GM18508 (cell line): Measurements from ENCODE around the gene TIMD4.
"Not testable (repeated sequence)": the region's sequence is repeated elsewhere in the genome, so short reads cannot be mapped to it uniquely, and the experiment has no call there.

Experiments used
- ATAC-seq: cut with Tn5 transposase; IDR thresholded peaks from one replicate; pipeline ENCODE4 v1.9.1; 2021; ENCODE audit warnings: moderate number of reproducible peaks; ENCODE audit not compliant: insufficient read depth, unreplicated experiment

Gene TIMD4

DNA sequence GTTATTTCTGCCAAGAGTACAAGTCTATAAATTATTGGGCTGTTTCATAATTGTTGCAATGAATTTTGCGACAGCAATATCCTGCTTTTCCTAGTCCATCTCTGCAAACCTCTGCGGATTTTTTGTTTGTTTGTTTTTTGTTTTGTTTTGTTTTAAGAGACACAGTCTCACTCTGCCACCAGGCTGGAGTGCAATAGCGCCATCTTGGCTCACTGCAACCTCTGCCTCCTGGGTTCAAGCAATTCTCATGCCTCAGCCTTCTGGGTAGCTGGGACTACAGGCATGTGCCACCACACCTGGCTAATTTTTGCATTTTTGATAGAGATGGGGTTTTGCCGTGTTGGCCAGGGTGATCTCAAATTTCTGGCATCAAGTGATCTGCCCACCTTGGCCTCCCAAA, 37.3 kb downstream of the TIMD4 start:
- ATAC-seq = not testable (repeated sequence)

DNA sequence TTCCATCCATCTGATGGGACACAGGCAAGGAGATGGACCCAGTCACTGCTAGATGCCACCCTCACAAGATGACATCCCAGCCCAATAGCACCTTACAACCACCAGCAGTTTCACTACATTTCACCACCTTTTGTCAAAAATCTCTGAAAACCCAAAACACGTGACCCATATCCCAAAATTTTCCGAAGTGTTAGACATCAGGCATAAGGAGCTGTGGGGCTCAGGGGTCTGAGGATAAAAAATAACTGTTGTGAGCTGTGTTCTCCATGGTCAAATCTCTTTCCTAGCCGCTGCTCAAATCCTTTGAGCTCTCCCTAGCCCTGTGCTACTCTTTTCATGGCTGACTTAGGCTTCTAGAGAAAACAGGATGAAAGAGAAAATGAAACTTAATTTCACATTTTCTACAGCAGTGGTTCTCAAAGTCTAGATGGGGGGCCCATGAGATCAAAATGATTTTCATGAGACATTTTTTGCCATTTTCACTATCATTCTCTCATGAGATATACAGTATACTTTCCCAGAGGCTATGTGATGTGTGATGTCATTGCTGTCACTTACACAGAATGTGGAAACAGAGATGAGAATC, 40.7 kb downstream of the TIMD4 start:
- ATAC-seq = peak; percentile 30

DNA sequence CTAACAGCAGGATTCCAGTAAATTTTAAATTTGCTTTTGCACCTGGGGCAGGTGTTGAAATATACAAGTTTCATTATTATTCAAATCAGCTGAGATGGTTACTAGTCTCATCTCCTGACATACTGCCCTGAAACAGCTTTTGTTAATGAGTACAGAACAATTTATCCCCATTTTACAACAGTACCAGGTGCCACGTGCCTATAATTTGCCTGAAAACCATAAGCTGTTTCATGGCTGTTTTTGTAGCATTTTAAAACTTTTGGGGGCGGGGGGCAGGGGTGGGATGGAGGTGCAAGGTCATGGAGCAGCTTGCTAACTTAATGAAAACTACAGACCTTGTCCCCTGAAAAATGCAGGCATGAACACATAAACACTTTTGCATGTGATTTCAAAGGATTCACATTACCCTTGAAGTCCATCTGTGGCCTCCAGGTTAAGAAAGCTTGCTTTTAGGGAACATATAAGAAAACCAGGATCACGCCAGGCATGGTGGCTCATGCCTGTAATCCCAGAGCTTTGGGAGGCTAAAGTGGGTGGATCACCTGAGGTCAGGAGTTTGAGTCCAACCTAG, 42.1 kb downstream of the TIMD4 start:
- peak; percentile 44 for ATAC-seq

DNA sequence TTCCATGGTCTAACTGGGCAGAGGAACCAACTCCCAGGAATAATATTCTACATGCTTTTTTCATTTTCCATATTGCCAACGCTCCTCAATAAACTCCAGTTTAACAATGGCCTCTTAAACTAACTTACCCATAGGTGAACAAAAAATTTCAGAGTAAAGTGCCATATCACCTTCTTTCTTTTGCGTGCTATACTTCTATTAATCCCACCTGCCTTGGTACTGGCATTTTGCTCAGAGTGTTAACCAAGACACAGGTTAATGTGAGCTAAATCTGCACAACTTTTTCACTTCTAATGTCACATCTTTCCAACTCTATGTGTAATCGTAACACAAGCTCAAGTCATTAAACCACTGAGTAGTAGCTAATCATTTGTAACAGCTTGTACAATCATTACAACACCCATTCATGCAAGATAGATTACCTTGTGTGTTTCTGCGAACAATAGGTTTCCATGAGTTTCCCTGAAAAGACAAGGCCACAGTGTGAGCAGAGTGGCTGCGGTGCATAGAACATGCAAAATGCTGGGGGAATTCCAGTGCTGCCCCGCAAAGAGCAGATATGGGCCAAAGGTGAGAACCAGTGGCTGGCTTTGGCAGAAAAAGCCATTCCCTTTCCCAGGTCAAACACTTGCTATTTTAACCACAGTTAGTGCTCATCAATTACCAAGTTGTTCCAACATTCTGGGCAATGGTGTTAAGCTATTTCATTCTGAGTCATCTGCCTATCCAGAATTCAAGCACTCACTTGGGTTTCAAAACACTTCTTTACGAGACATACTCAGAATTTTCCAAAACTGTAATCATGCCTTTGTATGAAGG, 42.8 kb downstream of the TIMD4 start:
- peak; percentile 58 for ATAC-seq

DNA sequence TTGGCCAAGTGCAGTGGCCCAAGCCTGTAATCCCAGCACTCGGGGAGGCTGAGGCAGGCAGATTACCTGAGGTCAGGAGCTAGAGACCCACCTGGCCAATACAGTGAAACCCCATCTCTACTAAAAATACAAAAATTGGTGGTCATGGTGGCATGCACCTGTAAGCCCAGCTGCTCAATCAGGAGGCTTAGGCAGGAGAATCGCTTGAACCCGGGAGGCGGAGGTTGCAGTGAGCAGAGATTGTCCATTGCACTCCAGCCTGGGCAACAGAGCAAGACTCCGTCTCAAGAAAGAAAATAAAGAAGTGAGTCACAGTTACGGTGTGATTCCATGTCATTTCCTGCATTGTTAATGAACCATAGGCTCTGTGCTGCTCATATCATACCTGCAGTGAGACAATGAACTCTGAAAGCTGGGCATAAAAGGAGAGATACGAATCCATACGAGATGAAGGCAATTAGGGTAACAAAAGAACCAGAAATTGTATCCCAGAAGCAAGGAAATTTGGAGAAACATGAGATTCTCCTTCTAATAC, 44.6 kb downstream of the TIMD4 start:
- ATAC-seq = no peak

DNA sequence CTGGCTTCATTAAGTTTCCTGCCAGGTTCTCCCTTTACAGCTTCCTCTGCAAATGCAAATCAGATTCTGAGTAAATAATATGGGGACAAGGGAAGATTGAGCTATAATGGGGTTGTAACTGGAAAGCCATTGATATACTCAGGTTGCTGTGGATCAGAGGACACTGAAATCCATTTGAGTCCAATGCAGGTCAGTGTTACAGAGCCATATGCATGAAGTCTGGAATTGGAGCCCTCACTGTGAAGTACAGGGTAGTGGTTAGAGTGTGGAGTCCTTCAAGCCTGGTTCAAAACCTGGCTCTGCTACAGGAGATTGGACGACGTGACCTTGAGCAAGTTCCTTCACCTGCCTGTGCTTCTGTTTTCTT, 48.7 kb downstream of the TIMD4 start:
- no peak for ATAC-seq

DNA sequence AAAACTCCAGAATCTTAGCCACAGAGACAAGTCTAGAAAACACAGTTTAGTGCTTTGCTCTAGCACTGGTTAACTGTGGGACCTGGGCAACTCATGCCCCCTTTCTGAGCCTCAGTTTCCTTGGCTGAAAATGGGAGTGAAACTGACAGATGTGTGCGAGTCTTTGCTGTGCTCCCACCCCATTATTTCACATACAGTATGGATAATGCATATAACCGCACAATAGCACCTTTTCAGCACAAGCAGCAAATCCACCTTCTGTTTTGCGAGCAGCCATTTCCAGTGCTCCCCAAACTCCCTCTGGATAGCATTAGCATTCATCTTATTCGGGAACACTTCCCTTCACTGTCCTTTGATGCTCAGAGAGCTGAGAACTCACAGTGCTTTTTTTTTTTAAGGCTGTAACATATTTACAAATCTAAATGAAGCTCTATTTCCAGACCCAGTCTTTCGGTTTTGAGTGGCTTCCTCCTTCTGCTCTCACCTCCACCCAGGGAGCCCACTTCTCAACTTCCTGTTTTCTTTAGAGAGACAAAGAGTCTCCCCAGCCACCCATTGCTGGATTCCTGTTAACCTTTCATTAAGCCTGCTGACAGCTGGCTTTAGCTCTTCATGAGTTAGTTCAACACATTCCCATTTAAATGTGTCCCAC, 49.2 kb downstream of the TIMD4 start:
- ATAC-seq = peak; percentile 78

DNA sequence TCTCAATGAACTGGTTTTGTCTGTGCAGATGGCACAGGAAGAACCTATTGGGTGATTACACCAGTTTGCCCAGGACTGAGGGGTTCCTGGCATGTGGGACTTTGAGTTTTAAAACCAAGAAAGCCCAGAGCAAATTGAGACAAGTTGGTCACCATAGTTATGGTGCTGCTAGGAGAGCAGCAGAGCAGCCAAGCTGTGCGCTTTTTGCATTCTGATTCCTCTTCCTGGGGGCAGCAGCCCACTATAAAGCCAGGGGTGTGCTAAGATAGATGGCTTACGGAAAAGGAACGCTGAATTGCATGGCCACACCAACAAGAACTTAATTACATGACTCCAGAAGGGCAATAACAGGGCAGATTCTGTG, 49.7 kb downstream of the TIMD4 start:
- ATAC-seq = no peak

DNA sequence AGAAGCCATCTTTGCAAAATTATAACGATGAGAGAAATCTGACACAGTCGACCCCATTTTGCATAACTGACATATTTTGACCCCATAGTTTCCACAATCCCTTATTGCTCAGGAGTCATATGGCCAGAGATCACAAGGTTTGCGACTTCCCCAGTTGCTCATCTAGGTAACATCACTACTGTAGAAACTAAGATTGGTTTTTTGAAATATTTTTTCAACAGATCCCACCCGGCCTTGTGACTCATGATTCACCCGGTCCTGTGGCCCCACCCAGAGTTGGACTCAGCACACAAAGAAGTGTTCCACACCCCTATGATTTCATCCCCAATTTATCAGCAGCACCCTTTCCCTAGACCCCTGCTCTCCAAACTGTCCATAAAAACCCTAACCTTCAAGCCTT, 50.2 kb downstream of the TIMD4 start:
- no peak for ATAC-seq

DNA sequence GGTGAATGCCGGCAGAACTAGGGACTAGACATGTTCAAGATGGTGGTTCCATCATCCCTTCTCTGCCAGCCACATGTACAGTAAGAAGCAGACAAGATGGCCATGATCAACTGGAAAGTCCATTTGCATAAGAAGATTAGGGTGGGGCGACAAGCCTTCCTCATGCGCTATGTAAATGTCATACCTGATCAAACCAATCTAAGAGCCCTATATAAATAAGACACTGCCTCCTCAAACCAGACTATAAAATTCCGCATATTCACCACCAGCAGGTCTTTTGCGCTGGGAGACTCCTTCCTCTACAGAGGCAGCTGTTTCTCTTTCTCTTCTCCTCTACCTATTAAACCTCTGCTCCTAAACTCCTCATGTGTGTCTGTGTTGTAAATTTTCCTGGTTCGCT, 53.8 kb downstream of the TIMD4 start:
- ATAC-seq = no peak

DNA sequence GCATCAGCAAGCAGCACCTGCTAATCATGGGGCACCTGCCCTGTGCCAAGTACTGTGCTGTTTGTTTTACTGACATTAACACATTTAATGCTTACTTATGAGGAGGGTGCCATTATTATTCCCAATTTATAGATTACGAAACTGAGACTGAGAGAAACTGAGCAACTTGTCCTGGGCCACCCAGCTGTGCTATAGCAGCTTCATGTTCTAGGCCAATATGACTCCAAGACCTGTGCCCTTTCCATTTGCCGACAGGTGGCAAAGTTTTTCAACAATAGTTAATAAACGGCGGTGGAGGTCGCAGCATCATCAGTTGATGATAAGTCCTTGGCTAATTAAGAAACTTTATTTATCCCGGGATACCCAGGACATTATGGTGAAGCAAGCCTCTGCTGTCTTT, 55.4 kb downstream of the TIMD4 start:
- ATAC-seq = no peak

DNA sequence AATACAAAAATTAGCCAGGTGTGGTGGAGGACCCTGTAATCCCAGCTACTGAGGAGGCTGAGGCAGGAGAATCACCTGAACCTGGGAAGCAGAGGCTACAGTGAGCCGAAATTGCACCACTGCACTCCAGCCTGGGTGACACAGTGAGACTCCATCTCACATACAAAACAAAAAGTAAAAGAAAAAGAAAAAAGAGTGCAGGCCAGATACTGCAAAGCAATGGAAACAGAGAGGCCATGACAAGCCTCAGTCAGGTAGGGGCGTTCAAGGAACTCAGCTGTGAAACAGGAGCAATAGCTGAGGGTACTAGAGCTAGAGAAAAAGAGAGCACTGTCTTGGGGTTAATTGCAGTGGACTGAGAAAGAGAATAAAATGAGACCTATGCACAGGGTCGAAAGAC, 56.2 kb downstream of the TIMD4 start:
- no peak for ATAC-seq

DNA sequence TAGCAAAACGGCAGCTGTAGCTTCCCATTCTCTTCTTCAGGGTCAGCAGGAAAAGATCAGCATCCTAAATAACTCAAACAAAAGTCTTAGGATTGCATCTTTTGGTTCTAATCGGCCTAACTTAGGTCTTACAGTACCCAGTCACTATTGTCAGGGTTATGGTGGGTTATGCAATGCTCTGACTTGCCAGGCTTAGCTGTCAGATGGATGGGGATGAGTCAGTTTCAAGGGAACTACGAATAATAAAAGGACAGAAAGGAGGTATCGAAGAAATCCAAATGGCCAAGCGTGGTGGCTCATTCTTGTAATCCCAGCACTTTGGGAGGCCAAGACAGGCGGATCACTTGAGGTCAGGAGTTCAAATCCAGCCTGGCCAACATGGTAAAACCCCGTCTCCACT, 66.5 kb downstream of the TIMD4 start:
- no peak for ATAC-seq

DNA sequence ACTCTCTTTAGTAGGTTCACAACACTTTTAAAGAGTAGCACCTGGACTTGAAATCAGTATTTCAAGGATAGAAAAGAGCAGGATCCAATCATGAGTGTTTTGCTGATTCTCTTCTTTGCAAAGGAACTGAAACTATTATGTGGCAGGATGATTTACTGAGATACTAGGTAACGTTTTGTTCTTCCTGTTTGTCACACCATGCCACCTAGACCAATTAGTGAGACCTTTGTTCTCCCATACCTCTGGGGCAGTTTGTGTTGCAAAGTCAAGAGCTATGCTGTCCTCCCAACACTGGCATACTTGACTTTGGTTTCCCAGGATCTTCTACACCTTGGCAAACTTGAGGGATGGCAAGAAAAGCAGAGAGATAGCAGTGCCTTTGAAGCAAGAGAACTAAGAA, 69.5 kb downstream of the TIMD4 start:
- ATAC-seq = peak; percentile 63

DNA sequence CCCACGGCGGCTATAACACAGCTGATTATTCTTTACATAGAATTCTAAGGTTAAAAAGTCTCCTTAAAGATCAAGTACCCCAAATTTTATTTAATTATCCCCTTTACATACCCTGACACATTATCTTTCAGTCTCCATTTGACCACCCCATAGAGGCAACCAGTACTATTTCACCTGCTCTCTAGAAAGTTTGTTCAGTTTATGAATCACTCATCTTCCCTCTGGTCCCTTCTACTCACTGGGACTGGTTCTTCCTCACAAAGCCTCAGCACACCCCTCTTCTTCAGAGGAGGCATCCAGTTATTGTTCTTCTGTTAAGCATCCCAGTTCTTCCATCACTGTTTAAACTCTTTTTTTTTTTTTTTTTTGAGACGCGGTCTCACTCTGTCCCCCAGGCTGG, 70.2 kb downstream of the TIMD4 start:
- no peak for ATAC-seq

DNA sequence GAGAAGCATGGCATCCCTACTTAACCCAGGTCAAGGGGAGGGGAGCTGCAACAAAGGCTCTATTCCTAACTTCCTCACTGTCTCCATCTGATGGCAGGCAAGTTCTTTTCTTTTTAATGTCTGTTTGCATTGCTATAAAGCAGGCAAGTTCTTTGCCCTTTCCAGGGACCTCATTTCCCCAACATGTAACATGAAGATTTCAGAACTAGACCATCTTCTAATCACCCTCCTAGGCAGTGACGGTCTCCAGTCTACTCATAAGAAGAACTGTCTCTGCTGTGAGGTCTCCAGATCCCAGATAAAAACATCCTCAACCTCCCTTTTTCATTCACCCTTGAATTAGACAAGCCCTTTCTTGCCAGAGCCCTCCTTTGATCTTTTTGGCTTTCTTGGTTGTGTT, 70.8 kb downstream of the TIMD4 start:
- no peak for ATAC-seq

DNA sequence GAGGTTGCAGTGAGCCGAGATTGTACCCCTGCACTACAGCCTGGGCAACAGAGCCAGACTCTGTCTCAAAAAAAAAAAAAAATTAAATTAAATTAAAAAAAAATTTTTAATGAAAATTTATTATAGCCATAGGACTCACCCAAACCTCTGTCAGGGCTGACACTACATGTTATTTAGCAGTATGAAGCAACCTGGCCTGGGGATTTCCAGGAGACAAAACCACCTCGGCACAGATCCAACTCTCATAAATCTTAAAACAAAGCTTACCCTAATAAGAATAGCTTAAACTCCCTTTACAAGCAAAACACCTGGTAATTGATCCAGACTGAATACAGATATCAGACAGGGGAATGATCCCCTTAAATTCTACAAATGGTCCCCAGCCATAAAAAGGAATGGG, 74.5 kb downstream of the TIMD4 start:
- ATAC-seq = no peak

DNA sequence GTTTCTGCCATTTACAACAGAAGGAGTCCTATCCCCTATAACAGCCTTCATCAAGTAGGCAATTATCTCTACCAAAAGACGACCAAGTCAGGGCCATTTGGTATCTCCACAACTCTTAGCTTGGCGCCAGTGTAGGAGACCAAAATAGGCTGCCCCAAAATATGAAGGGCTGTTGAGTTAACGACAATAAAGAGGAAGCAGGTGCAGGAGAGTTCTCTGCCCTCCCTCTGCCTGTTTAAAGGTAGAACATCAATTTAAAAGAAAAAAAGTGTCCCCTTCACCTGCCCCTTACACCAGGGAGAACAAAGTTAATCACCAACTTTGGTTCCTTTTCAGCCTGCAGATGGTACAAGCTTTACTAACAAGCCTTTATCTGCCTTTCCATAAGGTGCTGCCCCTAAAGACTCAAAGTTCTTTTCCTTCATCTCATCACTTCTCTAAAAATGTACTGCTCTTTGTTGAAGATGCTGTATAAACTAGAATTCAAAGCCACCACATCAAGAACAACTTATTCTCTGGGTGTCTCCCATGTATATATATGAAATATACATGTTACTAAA, 79.6 kb downstream of the TIMD4 start:
- no peak for ATAC-seq

DNA sequence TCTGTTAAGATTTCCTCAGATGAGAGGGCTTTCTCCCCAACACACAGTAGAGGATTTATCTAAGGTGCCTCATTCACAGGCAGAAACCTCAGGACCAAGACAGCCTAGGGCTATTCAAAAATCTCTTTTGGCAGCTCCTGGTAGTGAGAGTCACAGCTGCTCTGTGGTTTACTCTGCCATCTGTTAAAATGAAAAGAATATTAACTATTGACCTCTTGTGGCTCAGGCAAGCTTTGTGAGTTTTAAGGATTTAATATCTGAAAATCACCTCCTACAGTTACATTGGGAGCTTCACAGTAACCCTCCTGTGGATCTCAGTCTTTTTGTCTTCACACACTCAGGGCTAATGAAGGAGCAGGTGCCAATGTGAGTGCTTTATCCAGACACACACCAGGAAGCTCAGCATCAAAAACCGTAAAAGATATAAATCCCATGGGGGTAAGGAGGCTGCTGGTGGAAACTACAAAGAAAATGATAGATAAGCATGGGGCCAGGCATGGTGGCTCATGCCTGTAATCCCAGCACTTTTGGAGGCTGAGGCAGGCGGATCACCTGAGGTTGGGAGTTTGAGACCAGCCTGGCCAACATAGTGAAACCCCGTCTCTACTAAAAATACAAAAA, 83.3 kb downstream of the TIMD4 start:
- ATAC-seq = peak; percentile 95

DNA sequence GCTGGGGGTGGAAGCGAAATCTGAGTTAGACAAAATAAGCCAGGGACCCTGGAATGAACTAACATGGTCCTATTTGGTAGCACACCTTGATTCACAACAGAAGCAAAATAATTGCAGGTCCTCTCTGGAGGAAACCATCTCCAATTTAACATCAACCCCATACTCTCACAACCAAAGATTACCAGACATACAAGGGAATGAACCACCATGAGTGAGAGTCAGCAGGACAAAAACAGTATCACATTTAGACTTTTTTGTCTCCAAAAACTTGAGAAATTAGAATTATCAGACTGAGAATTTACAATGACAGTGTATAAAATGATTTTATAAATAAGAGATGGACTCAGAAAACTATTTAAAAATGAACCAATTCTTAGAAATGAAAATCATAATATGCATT, 91.8 kb downstream of the TIMD4 start:
- no peak for ATAC-seq

DNA sequence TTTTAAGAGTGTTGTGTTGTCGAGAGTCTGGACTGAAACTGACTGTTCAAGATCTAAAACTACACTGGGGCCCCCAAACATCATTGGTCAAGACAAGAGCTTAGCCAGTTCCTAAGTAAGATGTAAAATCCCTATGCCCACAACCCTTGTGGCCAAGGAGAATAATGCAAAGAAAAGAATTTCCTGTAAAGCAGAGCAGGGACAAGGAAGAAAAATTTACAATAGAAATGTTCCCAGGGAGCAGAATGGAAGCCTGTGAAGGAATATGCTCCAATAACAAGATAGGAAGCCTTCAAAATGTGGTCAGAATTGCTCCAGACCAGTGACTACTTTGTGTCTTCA, 92.6 kb downstream of the TIMD4 start:
- no peak for ATAC-seq
